Right cardiac atrium (tissue), 5 donors: ENCODE data around the gene DR1. TPM values are rescaled to one million over a fixed set of nuclear protein-coding genes. Genes with fewer than 3 reads are reported as not detected.

Experiments used
- ATAC-seq, 2 donors: fragments of 200-7000 bp; cut with Tn5 transposase; one replicate each; pipeline versions ENCODE4 v1.8.0 to v1.9.1; 2020; ENCODE audit warnings: moderate library complexity in 2 of 2, mild to moderate bottlenecking in 1 of 2
- DNase-seq, 3 donors: peaks; one replicate each; pipeline ENCODE4 v3.0.0-alpha.2; 2020
- H3K27ac ChIP-seq: one replicate; pipeline ENCODE4 v1.5.1; 2013; ENCODE audit warnings: mild to moderate bottlenecking, low read length, control low read depth, moderate library complexity
- H3K27me3 ChIP-seq: one replicate; pipeline ENCODE4 v1.6.1; 2013; ENCODE audit not compliant: control insufficient read depth, insufficient read depth
- H3K4me1 ChIP-seq: one replicate; pipeline ENCODE4 v1.6.1; 2013; ENCODE audit warnings: low read length; ENCODE audit not compliant: control insufficient read depth, insufficient read depth
- H3K4me3 ChIP-seq: one replicate; pipeline ENCODE4 v1.5.1; 2013; ENCODE audit warnings: low read length, control low read depth
- H3K9me3 ChIP-seq: one replicate; pipeline ENCODE4 v1.6.1; 2013; ENCODE audit warnings: low read length; ENCODE audit not compliant: control insufficient read depth
- WGBS: extraction: QIAGEN DNeasy Blood & Tissue Kit; methylation state at CpG from one replicate; pipeline ENCODE4 v1.1.7; 2013; 5-methylcytosine and 5-hydroxymethylcytosine counted together
- intact Hi-C, 4 donors: fragments of 100-400 bp; cut with DNase I; formaldehyde crosslinking; loops; one replicate each; pipeline versions ENCODE4 v1.11.0 to v1.14.0; 2022 to 2023
- long read RNA-seq, 4 donors: library from polyadenylated mRNA; unstranded; transcript quantifications; one replicate each; pipeline ENCODE4 v2.0.0, GENCODE V29; 2020 to 2021
- polyA plus RNA-seq: library from polyadenylated mRNA; stranded (reverse); fragments of 200-250 nt; gene quantifications from one replicate; pipeline ENCODE4 v1.2.3, GENCODE V29; 2013
- total RNA-seq, 4 donors: library from RNA; stranded (reverse); fragmentation: NEBNext Ultra II Directional; extraction: Animal tissue kit (Norgen Biotek cat#: 25700); gene quantifications; one replicate each; pipeline ENCODE4 v1.2.1, GENCODE V29; 2021
- donor health status: healthy with polysubstance abuse.
- donor health status: DM: no; HTN: yes; CAD: no.
- donor health status: DM: no; HTN: no; CAD: no.
- donor health status: DM: no; HTN: yes; CAD: no; lungs with severe emphysema.
- donor health status: DM: yes; HTN: yes; CAD: no.

DR1 gene
- total RNA-seq: 10 to 100 TPM; 39.3 to 42.6 (median 40.9) TPM
- polyA plus RNA-seq: 12.0 TPM
- long read RNA-seq, donor 1, full-length matches to known transcripts: 119 of 128 reads
- long read RNA-seq, donor 1, partial matches to known transcripts: 2 of 128 reads
- long read RNA-seq, donor 1, other reads (novel, unspliced or antisense): 7 of 128 reads
- long read RNA-seq, donor 2, full-length matches to known transcripts: 61 of 64 reads
- long read RNA-seq, donor 2, partial matches to known transcripts: 0 of 64 reads
- long read RNA-seq, donor 2, other reads (novel, unspliced or antisense): 3 of 64 reads
- long read RNA-seq, donor 3, full-length matches to known transcripts: 376 of 386 reads
- long read RNA-seq, donor 3, partial matches to known transcripts: 1 of 386 reads
- long read RNA-seq, donor 3, other reads (novel, unspliced or antisense): 9 of 386 reads
- long read RNA-seq, donor 4, full-length matches to known transcripts: 58 of 58 reads
- long read RNA-seq, donor 4, partial matches to known transcripts: 0 of 58 reads
- long read RNA-seq, donor 4, other reads (novel, unspliced or antisense): 0 of 58 reads

- WGBS: under 1% methylated on average over 80 of the region's 80 CpGs
- peak; percentile 99 for ATAC-seq
These were observed at the start of gene DR1 for GRCh38 chr1:93345633-93346420. DR1 (plus strand) TSS chr1:93345907; CDS start chr1:93346646, 739 bp downstream.

GRCh38 chr1:93296555-93297154 lies 49.1 kb upstream of the DR1 start:
- no peak overlapping the region for H3K27ac ChIP-seq
- H3K9me3 ChIP-seq: no peaks in the 10 kb centered on the region
- no peak overlapping the region for H3K4me3 ChIP-seq
- DNase-seq (no peak), ATAC-seq (no peak)
- WGBS: 73% methylated on average over 3 of the region's 3 CpGs
- H3K4me1 ChIP-seq: no peaks in the 10 kb centered on the region
- intact Hi-C loops: no loop called here
- no peaks in the 10 kb centered on the region for H3K27me3 ChIP-seq

More at GRCh38 chr1:93345633-93346420, at the start of gene DR1:
- no peaks in the 10 kb centered on the region for H3K4me1 ChIP-seq
- H3K4me3 ChIP-seq: peak within 1 kb of the TSS; percentile 99
- H3K27me3 ChIP-seq: no peaks in the 10 kb centered on the region
- intact Hi-C loops: no loop called here
- H3K27ac ChIP-seq: peak within 1 kb of the TSS; percentile 98
- peak; percentile 97 to 99 (median 98) for DNase-seq
- no peaks in the 10 kb centered on the region for H3K9me3 ChIP-seq

GRCh38 chr1:93301131-93301530 lies 44.6 kb upstream of the DR1 start:
- Histone ChIP-seq H3K4me3 (no peak overlapping the region), H3K27ac (no peak overlapping the region), H3K27me3 (no peaks in the 10 kb centered on the region), H3K9me3 (no peaks in the 10 kb centered on the region), H3K4me1 (no peaks in the 10 kb centered on the region)
- no peak for DNase-seq
- intact Hi-C loops: loop anchor here in 3 of 4 donors (10.0 kb wide), 2 partner anchors 134 to 544 kb away; no protein-coding TSS in a partner anchor
- WGBS: 76% methylated on average over 1 of the region's 1 CpG
- ATAC-seq: no peak

GRCh38 chr1:93302078-93302477 lies 43.6 kb upstream of the DR1 start:
- H3K9me3 ChIP-seq: no peaks in the 10 kb centered on the region
- no peaks in the 10 kb centered on the region for H3K27me3 ChIP-seq
- H3K27ac ChIP-seq: no peak overlapping the region
- ATAC-seq (no peak), DNase-seq (no peak)
- WGBS: 84% methylated on average over 5 of the region's 5 CpGs
- H3K4me3 ChIP-seq: no peak overlapping the region
- intact Hi-C loops: loop anchor here in 3 of 4 donors (10.0 kb wide), 2 partner anchors 133 to 543 kb away; no protein-coding TSS in a partner anchor
- H3K4me1 ChIP-seq: no peaks in the 10 kb centered on the region

- no peak overlapping the region for H3K4me3 ChIP-seq
- intact Hi-C loops: loop anchor here in 3 of 4 donors (10.0 kb wide), 2 partner anchors 130 to 540 kb away; no protein-coding TSS in a partner anchor
- H3K27me3 ChIP-seq: no peaks in the 10 kb centered on the region
- no peaks in the 10 kb centered on the region for H3K4me1 ChIP-seq
- 34% methylated on average over 2 of the region's 2 CpGs for WGBS
- DNase-seq (peak in 1 of 3 donors; percentile 15), ATAC-seq (peak in 1 of 2 donors; percentile 67)
- H3K27ac ChIP-seq: no peak overlapping the region
- no peaks in the 10 kb centered on the region for H3K9me3 ChIP-seq
These were observed 41.0 kb upstream of the DR1 start for GRCh38 chr1:93304716-93305138.

- Histone ChIP-seq H3K27me3 (no peaks in the 10 kb centered on the region), H3K4me1 (no peaks in the 10 kb centered on the region), H3K9me3 (no peaks in the 10 kb centered on the region), H3K4me3 (no peak overlapping the region), H3K27ac (no peak overlapping the region)
- ATAC-seq: no peak
- intact Hi-C loops: loop anchor here in 3 of 4 donors (10.0 kb wide), 2 partner anchors 128 to 538 kb away; no protein-coding TSS in a partner anchor
- DNase-seq: no peak
These were observed 38.8 kb upstream of the DR1 start for GRCh38 chr1:93306920-93307319.

- WGBS: 73% methylated on average over 4 of the region's 4 CpGs
- Histone ChIP-seq H3K27me3 (no peaks in the 10 kb centered on the region), H3K4me3 (no peak overlapping the region), H3K27ac (no peak overlapping the region), H3K4me1 (no peaks in the 10 kb centered on the region), H3K9me3 (no peaks in the 10 kb centered on the region)
- intact Hi-C loops: no loop called here
- ATAC-seq: no peak
- no peak for DNase-seq
These were observed 32.7 kb upstream of the DR1 start for GRCh38 chr1:93313026-93313425.

- DNase-seq: peak; percentile 25 to 57 (median 43)
- Histone ChIP-seq H3K27me3 (no peaks in the 10 kb centered on the region), H3K4me3 (no peak overlapping the region), H3K9me3 (no peaks in the 10 kb centered on the region), H3K27ac (no peak overlapping the region), H3K4me1 (no peaks in the 10 kb centered on the region)
- intact Hi-C loops: no loop called here
- ATAC-seq: peak; percentile 32 to 51
- WGBS: 47% methylated on average over 2 of the region's 2 CpGs
These were observed 28.5 kb upstream of the DR1 start for GRCh38 chr1:93317207-93317606.

GRCh38 chr1:93317943-93318342 lies 27.8 kb upstream of the DR1 start:
- Histone ChIP-seq H3K27ac (no peak overlapping the region), H3K4me3 (no peak overlapping the region), H3K27me3 (no peaks in the 10 kb centered on the region), H3K4me1 (no peaks in the 10 kb centered on the region), H3K9me3 (no peaks in the 10 kb centered on the region)
- ATAC-seq (no peak), DNase-seq (no peak)
- intact Hi-C loops: no loop called here
- 95% methylated on average over 2 of the region's 2 CpGs for WGBS

GRCh38 chr1:93321720-93322119 lies 24.0 kb upstream of the DR1 start:
- intact Hi-C loops: no loop called here
- DNase-seq (no peak), ATAC-seq (no peak)
- H3K9me3 ChIP-seq: no peaks in the 10 kb centered on the region
- no peaks in the 10 kb centered on the region for H3K27me3 ChIP-seq
- no peaks in the 10 kb centered on the region for H3K4me1 ChIP-seq
- H3K27ac ChIP-seq: no peak overlapping the region
- H3K4me3 ChIP-seq: no peak overlapping the region
- whole genome bisulfite sequencing: 100% methylated on average over 1 of the region's 1 CpG
